GM23248 (cell line): Measurements from ENCODE around the gene LMAN2. TPM values are rescaled to one million over a fixed set of nuclear protein-coding genes. Genes with fewer than 3 reads are reported as not detected.
A peak's percentile ranks its signal among the peaks of the same experiment; 100 is the strongest.

Experiments used
- DNase-seq: peaks from one replicate; pipeline ENCODE4 v3.0.0-alpha.2; 2015
- H2AFZ ChIP-seq: fragments of 200-600 bp; sonication (generic); 2 replicates; pipeline ENCODE4 v1.6.1; 2016; ENCODE audit warnings: antibody characterized with exemption
- H3F3A ChIP-seq: fragments of 200-600 bp; sonication (generic); 2 replicates; pipeline ENCODE4 v1.6.1; 2016; ENCODE audit warnings: mild to moderate bottlenecking, antibody characterized with exemption, mixed run types; ENCODE audit not compliant: insufficient read depth
- H3K27ac ChIP-seq: fragments of 200-600 bp; sonication (generic); 2 replicates; pipeline ENCODE4 v1.5.1; 2016; ENCODE audit warnings: mild to moderate bottlenecking
- H3K27me3 ChIP-seq: fragments of 200-600 bp; sonication (generic); replicated peaks from 2 replicates; pipeline ENCODE4 v1.6.1; 2016; ENCODE audit warnings: mild to moderate bottlenecking; ENCODE audit not compliant: insufficient read depth
- H3K36me3 ChIP-seq: fragments of 200-600 bp; sonication (generic); 2 replicates; pipeline ENCODE4 v1.6.1; 2016; ENCODE audit warnings: low read depth, mild to moderate bottlenecking
- H3K4me1 ChIP-seq: fragments of 200-600 bp; sonication (generic); 2 replicates; pipeline ENCODE4 v1.6.1; 2016; ENCODE audit warnings: mild to moderate bottlenecking; ENCODE audit not compliant: insufficient read depth
- H3K4me2 ChIP-seq: fragments of 200-600 bp; sonication (generic); one replicate; pipeline ENCODE4 v1.6.1; 2016; ENCODE audit warnings: mild to moderate bottlenecking; ENCODE audit not compliant: unreplicated experiment
- H3K4me3 ChIP-seq: fragments of 200-600 bp; sonication (generic); 2 replicates; pipeline ENCODE4 v1.5.1; 2016; ENCODE audit warnings: mild to moderate bottlenecking
- H3K79me2 ChIP-seq: fragments of 200-600 bp; sonication (generic); 2 replicates; pipeline ENCODE4 v1.6.1; 2016; ENCODE audit warnings: mild to moderate bottlenecking; ENCODE audit not compliant: insufficient read depth
- H3K9ac ChIP-seq: fragments of 200-600 bp; sonication (generic); 2 replicates; pipeline ENCODE4 v1.6.1; 2016; ENCODE audit warnings: mild to moderate bottlenecking
- H3K9me2 ChIP-seq: fragments of 200-600 bp; sonication (generic); 2 replicates; pipeline ENCODE4 v1.6.1; 2016; ENCODE audit warnings: mixed run types, mild to moderate bottlenecking, moderate library complexity; ENCODE audit not compliant: insufficient read depth
- H3K9me3 ChIP-seq: fragments of 200-600 bp; sonication (generic); one replicate; pipeline ENCODE4 v1.6.1; 2017; ENCODE audit warnings: low read depth
- H4K20me1 ChIP-seq: fragments of 200-600 bp; sonication (generic); 2 replicates; pipeline ENCODE4 v1.6.0; 2016; ENCODE audit not compliant: insufficient read depth
- EZH2 ChIP-seq: fragments of 200-600 bp; sonication (generic); IDR thresholded peaks from 2 replicates; pipeline ENCODE4 v1.6.1; 2018; ENCODE audit warnings: antibody characterized with exemption, mild to moderate bottlenecking; ENCODE audit not compliant: insufficient read depth, poor library complexity, severe bottlenecking
- EZH2phosphoT487 ChIP-seq: fragments of 200-600 bp; sonication (generic); IDR thresholded peaks from 2 replicates; pipeline ENCODE4 v1.6.1; 2018; ENCODE audit warnings: antibody characterized with exemption, moderate library complexity, mild to moderate bottlenecking, low read depth; ENCODE audit not compliant: insufficient read depth
- WGBS, 2 experiments: methylation state at CpG; one replicate each; pipeline ENCODE4 v1.1.6; 2015 to 2017; ENCODE audit warnings: low lambda C conversion rate in 2 of 2, low coverage in 1 of 2; ENCODE audit errors: missing lambda C conversion rate in 2 of 2; 5-methylcytosine and 5-hydroxymethylcytosine counted together
- in situ Hi-C: fragments of 300-500 bp; cut with MboI; formaldehyde crosslinking; loops from 2 replicates; pipeline ENCODE4 v1.15.0; 2020
- polyA plus RNA-seq: library from polyadenylated mRNA; unstranded; fragments of >200 nt; fragmentation: Nextera tagmentation; extraction: Ambion mirVana; gene quantifications from 2 replicates; pipeline ENCODE4 v1.2.1, GENCODE V29; 2016
- total RNA-seq: library from RNA; depleted of rRNA; stranded (reverse); fragments of >200 nt; shearing (Covaris generic); gene quantifications from 2 replicates; pipeline ENCODE4 v1.2.3, GENCODE V29; 2014; rRNA removed

LMAN2 gene, protein sequence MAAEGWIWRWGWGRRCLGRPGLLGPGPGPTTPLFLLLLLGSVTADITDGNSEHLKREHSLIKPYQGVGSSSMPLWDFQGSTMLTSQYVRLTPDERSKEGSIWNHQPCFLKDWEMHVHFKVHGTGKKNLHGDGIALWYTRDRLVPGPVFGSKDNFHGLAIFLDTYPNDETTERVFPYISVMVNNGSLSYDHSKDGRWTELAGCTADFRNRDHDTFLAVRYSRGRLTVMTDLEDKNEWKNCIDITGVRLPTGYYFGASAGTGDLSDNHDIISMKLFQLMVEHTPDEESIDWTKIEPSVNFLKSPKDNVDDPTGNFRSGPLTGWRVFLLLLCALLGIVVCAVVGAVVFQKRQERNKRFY
- total RNA-seq (313 and 389 TPM in 2 replicates), polyA plus RNA-seq (303 and 313 TPM in 2 replicates)

DNA sequence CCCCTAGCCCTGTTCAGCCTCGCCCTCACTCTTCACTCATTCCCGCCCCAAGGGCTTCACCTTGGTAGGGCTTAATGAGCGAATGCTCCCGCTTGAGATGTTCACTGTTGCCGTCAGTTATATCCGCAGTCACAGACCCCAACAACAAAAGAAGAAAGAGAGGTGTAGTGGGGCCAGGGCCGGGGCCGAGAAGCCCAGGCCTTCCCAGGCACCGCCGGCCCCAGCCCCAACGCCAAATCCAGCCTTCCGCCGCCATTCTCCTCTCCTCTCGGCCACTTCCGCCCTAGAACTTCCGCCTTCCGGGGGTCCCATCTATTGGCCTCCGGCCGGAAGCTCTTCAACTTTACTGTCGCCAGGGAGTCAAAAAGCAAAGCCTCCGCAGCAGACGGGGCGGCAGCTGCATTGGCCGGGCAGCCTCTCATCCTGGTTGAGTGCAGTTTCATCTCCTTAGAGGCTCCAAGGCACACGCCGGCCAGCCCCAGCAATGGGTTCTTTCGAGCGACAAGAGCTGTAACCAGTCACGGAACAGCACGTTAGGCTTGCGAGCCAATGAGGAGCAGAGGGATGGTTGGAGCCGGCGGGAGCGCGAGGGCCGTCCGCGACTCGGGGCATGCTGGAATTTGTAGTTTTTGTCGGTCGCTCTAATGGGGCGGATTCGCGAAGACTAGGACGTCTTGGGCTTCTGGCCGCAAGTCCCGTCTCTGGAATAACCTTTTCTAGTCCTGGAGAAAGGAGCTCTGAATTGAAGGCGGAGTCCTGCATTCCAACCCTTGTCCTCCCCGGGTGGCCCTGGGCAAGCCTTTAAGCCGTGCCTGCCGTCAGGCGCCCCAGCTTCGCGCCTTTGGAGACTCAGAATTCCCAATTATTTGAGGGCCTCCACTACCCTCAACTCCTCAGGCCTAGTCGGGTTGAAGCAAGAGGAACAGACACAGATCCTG, at the start of gene LMAN2:
Gene LMAN2 (minus strand): TSS at position 277 of the 938 bp plus-strand sequence. CDS start 21 bp downstream, at position 256.
- peak within 1 kb of the TSS; percentile 89 for H3K27ac ChIP-seq
- H3K79me2 ChIP-seq, result peaks cover 46% of the 10 kb centered on the region
- H2AFZ ChIP-seq, result peak within 1 kb of the TSS; percentile 99
- in situ Hi-C loops, result no loop called here
- H3K9me2 ChIP-seq, result no peaks in the 10 kb centered on the region
- TF ChIP-seq EZH2phosphoT487 (no peak), EZH2 (no peak)
- H3F3A ChIP-seq, result no peaks in the 10 kb centered on the region
- peak within 1 kb of the TSS; percentile 90 for H3K9ac ChIP-seq
- H3K27me3 ChIP-seq, result no peaks in the 10 kb centered on the region
- 8 to 12% methylated on average over 49 to 55 of the region's 55 CpGs for WGBS, 2 experiments
- no peaks in the 10 kb centered on the region for H4K20me1 ChIP-seq
- DNase-seq, result peak; percentile 98
- H3K9me3 ChIP-seq, result no peaks in the 10 kb centered on the region
- H3K4me1 ChIP-seq, result peaks cover 17% of the 10 kb centered on the region
- H3K4me3 ChIP-seq, result peak within 1 kb of the TSS; percentile 86
- H3K4me2 ChIP-seq, result peak within 1 kb of the TSS; percentile 82
- no peaks in the 10 kb centered on the region; the same call in 1 of the 2 replicates for H3K36me3 ChIP-seq

DNA sequence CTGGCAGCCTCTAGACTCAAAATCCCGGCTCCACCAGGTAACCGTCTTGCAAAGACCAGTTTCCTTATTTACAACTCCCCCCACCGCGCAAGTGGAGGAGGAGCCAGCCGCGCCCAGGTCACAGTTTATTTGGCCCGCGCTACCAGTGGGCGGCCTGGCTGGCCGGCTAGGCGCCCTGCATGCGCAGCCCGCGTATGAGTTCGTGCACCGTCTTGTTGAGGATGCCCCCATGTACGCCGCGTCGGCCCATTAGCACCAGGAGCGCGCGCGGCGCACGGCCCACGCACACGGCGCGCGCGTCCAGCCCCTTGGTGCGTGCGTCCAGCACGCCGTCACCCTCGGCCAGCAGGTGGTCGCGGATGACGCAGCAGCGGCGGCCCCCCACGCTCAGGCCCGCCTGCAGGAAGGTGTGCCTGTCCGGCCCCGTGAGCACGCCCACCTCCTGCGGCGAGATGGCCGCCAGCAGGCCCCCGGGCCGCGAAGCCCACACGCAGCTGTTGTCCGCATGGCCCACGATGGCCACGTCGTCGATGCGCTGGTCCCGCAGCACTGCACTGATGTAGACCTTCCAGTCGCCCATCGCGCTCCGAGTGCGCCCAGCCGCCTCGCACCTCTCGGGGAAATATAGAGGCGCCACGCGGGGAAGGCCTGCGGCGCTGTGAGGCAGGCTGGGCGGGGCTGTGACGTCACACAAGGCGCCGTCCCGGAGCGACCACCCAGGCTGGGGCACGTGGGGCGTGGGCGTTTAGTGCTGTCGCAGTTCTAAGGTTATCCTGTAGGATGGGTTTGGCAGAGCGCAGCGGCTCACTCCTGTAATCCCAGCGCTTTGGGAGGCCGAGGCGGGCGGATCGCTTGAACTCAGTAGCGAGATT, 48.8 kb upstream of the LMAN2 start, which contains the start of gene PFN3:
Gene PFN3 (minus strand): TSS at position 665 of the 872 bp plus-strand sequence. CDS start 85 bp downstream, at position 580.
- DNase-seq, result peak; percentile 59
- TF ChIP-seq EZH2, result peak; percentile 65
- no peak for TF ChIP-seq EZH2phosphoT487
- no peaks in the 10 kb centered on the region for H4K20me1 ChIP-seq
- H3K9me3 ChIP-seq, result no peaks in the 10 kb centered on the region
- 12 to 14% methylated on average over 75 to 87 of the region's 92 CpGs for WGBS, 2 experiments
- H2AFZ ChIP-seq, result no peak within 1 kb of the TSS
- H3K4me2 ChIP-seq, result no peak within 1 kb of the TSS
- H3K27me3 ChIP-seq, result peaks cover 49% of the 10 kb centered on the region
- no peak within 1 kb of the TSS for H3K9ac ChIP-seq
- peaks cover 8% of the 10 kb centered on the region; the same call in 1 of the 2 replicates for H3F3A ChIP-seq
- H3K9me2 ChIP-seq, result no peaks in the 10 kb centered on the region
- H3K36me3 ChIP-seq, result no peaks in the 10 kb centered on the region
- H3K27ac ChIP-seq, result no peak within 1 kb of the TSS
- no peaks in the 10 kb centered on the region for H3K4me1 ChIP-seq
- in situ Hi-C loops, result loop anchor here (10.0 kb wide), 1 partner anchor 55 kb away; no protein-coding TSS in a partner anchor
- H3K79me2 ChIP-seq, result no peaks in the 10 kb centered on the region
- H3K4me3 ChIP-seq, result no peak within 1 kb of the TSS

DNA sequence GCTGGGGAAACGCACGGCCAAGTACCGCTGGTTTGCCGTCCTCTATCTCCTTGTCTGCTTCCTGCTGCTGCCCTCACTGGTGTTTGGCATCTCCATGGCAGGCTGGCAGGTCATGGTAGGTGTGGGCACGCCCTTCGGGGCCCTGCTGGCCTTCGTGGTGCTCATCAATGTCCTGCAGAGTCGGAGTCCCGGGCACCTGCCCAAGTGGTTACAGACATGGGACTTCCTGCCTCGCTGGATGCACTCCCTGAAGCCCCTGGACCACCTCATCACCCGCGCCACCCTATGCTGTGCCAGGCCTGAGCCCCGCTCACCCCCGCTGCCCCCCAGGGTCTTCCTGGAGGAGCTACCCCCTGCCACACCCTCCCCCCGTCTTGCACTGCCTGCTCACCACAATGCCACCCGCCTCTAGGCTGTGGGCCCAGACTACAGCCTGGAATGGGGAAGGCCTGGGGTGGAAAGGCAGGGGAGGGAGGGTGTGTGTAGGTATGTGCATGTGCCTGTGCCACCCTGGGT, 46.5 kb upstream of the LMAN2 start:
- no peak overlapping the region for H3K27ac ChIP-seq
- no peaks in the 10 kb centered on the region for H3K36me3 ChIP-seq
- H3K4me1 ChIP-seq, result no peaks in the 10 kb centered on the region
- in situ Hi-C loops, result loop anchor here (10.0 kb wide), 1 partner anchor 57 kb away; no protein-coding TSS in a partner anchor
- no peak overlapping the region for H3K9ac ChIP-seq
- H3K4me2 ChIP-seq, result no peak overlapping the region
- no peak overlapping the region for H3K4me3 ChIP-seq
- TF ChIP-seq EZH2 (no peak), EZH2phosphoT487 (no peak)
- H4K20me1 ChIP-seq, result no peaks in the 10 kb centered on the region
- H3K27me3 ChIP-seq, result peaks cover 47% of the 10 kb centered on the region
- DNase-seq, result no peak
- no peaks in the 10 kb centered on the region for H3K9me2 ChIP-seq
- no peak overlapping the region for H2AFZ ChIP-seq
- 73 to 82% methylated on average over 12 to 16 of the region's 16 CpGs for WGBS, 2 experiments
- H3K9me3 ChIP-seq, result no peaks in the 10 kb centered on the region
- peaks cover 8% of the 10 kb centered on the region; the same call in 1 of the 2 replicates for H3F3A ChIP-seq
- H3K79me2 ChIP-seq, result no peaks in the 10 kb centered on the region
